ENCODE data around the gene RAB6C.
"Not testable (repeated sequence)": the region's sequence is repeated elsewhere in the genome, so short reads cannot be mapped to it uniquely, and the experiment has no call there.

RAB6C gene

GRCh38 chr2:130019402-130019801 is 39.9 kb downstream of the RAB6C start:
- no peaks in the 10 kb centered on the region for H3K9me3 ChIP-seq
- no peaks in the 10 kb centered on the region for H3K36me3 ChIP-seq
- no peak overlapping the region for H3K27ac ChIP-seq
- no peak for TF ChIP-seq CTCF (IDR thresholded peaks at IDR 0.05)
- H3K4me1 ChIP-seq (ENCODE audit: control insufficient read depth in 1 of 2, insufficient read depth in 1 of 2, low read depth in 1 of 2, low read length in 1 of 2) = no peaks in the 10 kb centered on the region
- H3K4me3 ChIP-seq (ENCODE audit: low read depth in 1 of 2, low read length in 1 of 2) = no peak overlapping the region
- H3K27me3 ChIP-seq = no peaks in the 10 kb centered on the region

GRCh38 chr2:130020069-130020468 is 40.6 kb downstream of the RAB6C start:
- not testable (repeated sequence) for H3K36me3 ChIP-seq; H3K27ac ChIP-seq; H3K27me3 ChIP-seq; H3K9me3 ChIP-seq; H3K4me1 ChIP-seq (ENCODE audit: control insufficient read depth in 1 of 2, insufficient read depth in 1 of 2, low read depth in 1 of 2, low read length in 1 of 2); H3K4me3 ChIP-seq (ENCODE audit: low read depth in 1 of 2, low read length in 1 of 2)

GRCh38 chr2:130025931-130026330 is 46.5 kb downstream of the RAB6C start:
- H3K9me3 ChIP-seq; H3K27ac ChIP-seq; H3K36me3 ChIP-seq; H3K4me1 ChIP-seq (ENCODE audit: control insufficient read depth in 1 of 2, insufficient read depth in 1 of 2, low read depth in 1 of 2, low read length in 1 of 2); H3K4me3 ChIP-seq (ENCODE audit: low read depth in 1 of 2, low read length in 1 of 2); H3K27me3 ChIP-seq: not testable (repeated sequence)
